Activated CD4-positive, alpha-beta T cell treated with anti-CD3 and anti-CD28 coated beads, Interleukin-2, amount 50 U/mL, for 48 hours (primary cell): Measurements from ENCODE around the gene ZNF254.
"Not testable (repeated sequence)": the region's sequence is repeated elsewhere in the genome, so short reads cannot be mapped to it uniquely, and the experiment has no call there.

Source experiments
- DNase-seq, 2 experiments: peaks; one replicate each; pipeline ENCODE4 v3.0.0-alpha.2; 2020

The ZNF254 gene

GRCh38 chr19:24086974-24087595 lies at the start of gene ZNF254:
TSS of gene ZNF254 (plus strand) at chr19:24087187. CDS start at chr19:24087308, 121 bp downstream.
- peak; percentile 78 to 87 for DNase-seq

- no peak for DNase-seq
Observed at GRCh38 chr19:24040621-24041020, 46.4 kb upstream of the ZNF254 start.

GRCh38 chr19:24041326-24041725 lies 45.7 kb upstream of the ZNF254 start:
- not testable (repeated sequence) for DNase-seq

- no peak for DNase-seq
Observed at GRCh38 chr19:24046550-24046949, 40.4 kb upstream of the ZNF254 start.

- no peak for DNase-seq
Observed at GRCh38 chr19:24048261-24048660, 38.7 kb upstream of the ZNF254 start.

- DNase-seq = no peak
Observed at GRCh38 chr19:24049537-24049936, 37.5 kb upstream of the ZNF254 start.

GRCh38 chr19:24051516-24051915 lies 35.5 kb upstream of the ZNF254 start:
- DNase-seq = no peak

- DNase-seq = no peak
Observed at GRCh38 chr19:24052811-24053210, 34.2 kb upstream of the ZNF254 start.

GRCh38 chr19:24053601-24054000 lies 33.4 kb upstream of the ZNF254 start:
- no peak for DNase-seq

GRCh38 chr19:24054044-24054935 lies 32.7 kb upstream of the ZNF254 start:
- DNase-seq = no peak

- no peak for DNase-seq
Observed at GRCh38 chr19:24055548-24055947, 31.4 kb upstream of the ZNF254 start.

GRCh38 chr19:24057144-24057543 lies 29.8 kb upstream of the ZNF254 start:
- DNase-seq = no peak

GRCh38 chr19:24059563-24060295 lies 27.3 kb upstream of the ZNF254 start:
- DNase-seq = no peak

GRCh38 chr19:24060687-24061356 lies 26.2 kb upstream of the ZNF254 start:
- DNase-seq = no peak

- no peak for DNase-seq
Observed at GRCh38 chr19:24062190-24062589, 24.8 kb upstream of the ZNF254 start.

- no peak for DNase-seq
Observed at GRCh38 chr19:24063295-24063694, 23.7 kb upstream of the ZNF254 start.

- no peak for DNase-seq
Observed at GRCh38 chr19:24064175-24064574, 22.8 kb upstream of the ZNF254 start.

- DNase-seq = no peak
Observed at GRCh38 chr19:24065243-24065642, 21.7 kb upstream of the ZNF254 start.

- no peak for DNase-seq
Observed at GRCh38 chr19:24065865-24066604, 21.0 kb upstream of the ZNF254 start.

GRCh38 chr19:24069905-24070657 lies 16.9 kb upstream of the ZNF254 start:
- no peak for DNase-seq

- DNase-seq = no peak
Observed at GRCh38 chr19:24071078-24071477, 15.9 kb upstream of the ZNF254 start.
